Vagina (tissue), 2 donors: ENCODE results near the gene LGALS9. TPM values are rescaled to one million over a fixed set of nuclear protein-coding genes. Genes with fewer than 3 reads are reported as not detected.
"Not testable (repeated sequence)": the region's sequence is repeated elsewhere in the genome, so short reads cannot be mapped to it uniquely, and the experiment has no call there.

ENCODE experiments used
- DNase-seq, 2 donors: peaks; one replicate each; pipeline ENCODE4 v3.0.0-alpha.2; 2017; ENCODE audit errors: extremely low spot score in 2 of 2
- H3K27ac ChIP-seq: fragments of 200-600 bp; sonication (generic); one replicate; pipeline ENCODE4 v1.5.1; 2019
- H3K27me3 ChIP-seq: fragments of 200-600 bp; sonication (generic); one replicate; pipeline ENCODE4 v1.5.1; 2019
- H3K36me3 ChIP-seq, 2 donors: fragments of 200-600 bp; sonication (generic); one replicate each; pipeline ENCODE4 v1.5.1; 2017 to 2019
- H3K4me1 ChIP-seq: fragments of 200-600 bp; sonication (generic); one replicate; pipeline ENCODE4 v1.5.1; 2019
- H3K4me3 ChIP-seq, 2 donors: fragments of 200-600 bp; sonication (generic); 1 replicate in 1 of 2; 2 replicates in 1 of 2; pipeline ENCODE4 v1.5.1; 2016 to 2019
- H3K9me3 ChIP-seq: fragments of 200-600 bp; sonication (generic); one replicate; pipeline ENCODE4 v1.5.1; 2019
- CTCF ChIP-seq, 3 experiments: fragments of 450-650 bp in 2 of 3; fragments of 200-600 bp in 1 of 3; sonication (generic) in 1 of 3; IDR thresholded peaks; one replicate each; pipeline ENCODE4 v1.5.1; 2017 to 2019; ENCODE audit warnings: antibody characterized with exemption in 3 of 3, mild to moderate bottlenecking in 2 of 3, moderate library complexity in 2 of 3
- POLR2A ChIP-seq, 2 donors: fragments of 450-650 bp; IDR thresholded peaks; one replicate each; pipeline ENCODE4 v1.6.1; 2017; ENCODE audit warnings: antibody characterized with exemption in 2 of 2, mild to moderate bottlenecking in 2 of 2, moderate library complexity in 2 of 2
- POLR2AphosphoS5 ChIP-seq, 2 donors: sonication (generic); formaldehyde crosslinking; IDR thresholded peaks; one replicate each; pipeline ENCODE4 v1.9.0; 2017; ENCODE audit warnings: antibody characterized with exemption in 2 of 2, mild to moderate bottlenecking in 2 of 2, low read depth in 1 of 2; ENCODE audit not compliant: insufficient read depth in 1 of 2
- intact Hi-C: fragments of 100-400 bp; cut with DNase I; formaldehyde crosslinking; loops from one replicate; pipeline ENCODE4 v1.15.1; 2023
- total RNA-seq: library from RNA; depleted of rRNA; stranded (reverse); fragments of >200 nt; gene quantifications from one replicate; pipeline ENCODE4 v1.2.3, GENCODE V29; 2016

LGALS9 gene
- total RNA-seq, 1 donor from 2014 or later = 34.9 TPM

DNA sequence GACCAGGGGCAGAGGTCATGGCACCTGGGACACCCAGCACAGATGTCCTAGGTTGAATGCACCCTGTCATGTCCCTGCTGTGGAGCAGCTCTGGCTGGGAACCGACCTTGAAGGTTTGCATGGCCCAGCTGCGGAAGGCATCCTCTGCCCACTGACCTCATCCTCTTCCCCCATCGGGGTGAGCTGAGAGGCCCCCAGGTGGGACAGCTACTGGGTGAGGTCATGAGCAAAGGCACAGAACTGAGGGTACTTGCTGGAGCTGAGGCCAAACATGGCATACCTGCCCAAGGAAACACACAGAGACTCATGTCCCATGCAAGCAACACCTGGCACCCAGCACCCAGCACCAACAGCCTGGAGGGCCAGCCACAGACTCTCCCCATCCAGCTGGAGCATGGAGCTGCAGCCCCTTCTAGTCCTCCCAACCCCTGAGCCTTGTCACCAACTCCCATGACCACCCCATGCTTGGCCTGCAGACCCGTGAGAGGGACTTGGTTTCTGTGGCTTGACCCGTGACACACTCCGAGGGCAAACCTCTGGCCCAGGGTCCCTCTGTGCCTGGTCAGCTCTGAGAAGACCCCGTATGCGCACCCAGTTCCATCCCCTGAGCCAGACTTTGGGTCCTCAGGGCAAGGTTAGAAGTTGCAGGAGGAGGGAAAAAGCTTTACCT is 33.1 kb downstream of the LGALS9 start:
- H3K4me3 ChIP-seq = no peak overlapping the region
- intact Hi-C loops = loop anchor here (10.0 kb wide), 1 partner anchor 81 kb away; no protein-coding TSS in a partner anchor
- no peaks in the 10 kb centered on the region for H3K36me3 ChIP-seq
- H3K4me1 ChIP-seq = no peaks in the 10 kb centered on the region
- no peaks in the 10 kb centered on the region for H3K27me3 ChIP-seq
- no peak for DNase-seq
- H3K27ac ChIP-seq = no peak overlapping the region
- no peaks in the 10 kb centered on the region for H3K9me3 ChIP-seq
- TF ChIP-seq CTCF (IDR thresholded peaks at IDR 0.05) (no peak), POLR2AphosphoS5 (IDR thresholded peaks at IDR 0.05; ENCODE audit: insufficient read depth in 1 of 2, low read depth in 1 of 2) (no peak), POLR2A (IDR thresholded peaks at IDR 0.05) (no peak)

DNA sequence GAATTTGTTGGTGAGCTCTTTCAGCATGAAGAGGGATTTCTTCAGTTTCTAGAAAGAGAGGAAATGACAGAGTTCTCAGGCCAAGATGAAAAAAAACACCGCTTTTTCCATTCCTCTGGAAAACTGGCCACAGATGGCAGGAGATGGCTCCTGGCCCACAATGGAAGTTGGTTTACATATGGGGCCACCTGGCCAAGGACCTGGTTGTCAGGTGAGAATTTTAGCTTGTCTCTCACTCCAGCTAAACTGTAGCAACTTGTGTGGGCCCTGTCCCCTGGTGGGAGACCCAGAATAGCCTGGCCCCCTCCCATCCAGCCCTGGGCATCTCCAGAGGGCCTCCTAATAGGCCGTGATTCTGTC is 33.6 kb downstream of the LGALS9 start:
- DNase-seq = no peak
- Histone ChIP-seq H3K4me1 (no peaks in the 10 kb centered on the region), H3K27ac (no peak overlapping the region), H3K27me3 (no peaks in the 10 kb centered on the region), H3K36me3 (no peaks in the 10 kb centered on the region), H3K4me3 (no peak overlapping the region), H3K9me3 (no peaks in the 10 kb centered on the region)
- intact Hi-C loops = loop anchor here (10.0 kb wide), 1 partner anchor 80 kb away; no protein-coding TSS in a partner anchor
- TF ChIP-seq CTCF (IDR thresholded peaks at IDR 0.05) = no peak
- TF ChIP-seq POLR2A (IDR thresholded peaks at IDR 0.05) = no peak
- TF ChIP-seq POLR2AphosphoS5 (IDR thresholded peaks at IDR 0.05; ENCODE audit: insufficient read depth in 1 of 2, low read depth in 1 of 2) = no peak

GRCh38 chr17:27665549-27665948 is 34.6 kb downstream of the LGALS9 start:
- intact Hi-C loops = loop anchor here (10.0 kb wide), 1 partner anchor 79 kb away; no protein-coding TSS in a partner anchor
- TF ChIP-seq POLR2A (IDR thresholded peaks at IDR 0.05) = no peak
- no peak for TF ChIP-seq POLR2AphosphoS5 (IDR thresholded peaks at IDR 0.05; ENCODE audit: insufficient read depth in 1 of 2, low read depth in 1 of 2)
- TF ChIP-seq CTCF (IDR thresholded peaks at IDR 0.05) = no peak
- DNase-seq = no peak

GRCh38 chr17:27666270-27666669 is 35.3 kb downstream of the LGALS9 start:
- H3K27ac ChIP-seq, H3K4me3 ChIP-seq, H3K4me1 ChIP-seq, H3K36me3 ChIP-seq, H3K27me3 ChIP-seq, DNase-seq, H3K9me3 ChIP-seq: not testable (repeated sequence)
- intact Hi-C loops = loop anchor here (10.0 kb wide), 1 partner anchor 79 kb away; no protein-coding TSS in a partner anchor

More at GRCh38 chr17:27665549-27665948, 34.6 kb downstream of the LGALS9 start:
- Histone ChIP-seq H3K4me1 (no peaks in the 10 kb centered on the region), H3K27ac (no peak overlapping the region), H3K36me3 (no peaks in the 10 kb centered on the region), H3K4me3 (no peak overlapping the region), H3K27me3 (no peaks in the 10 kb centered on the region), H3K9me3 (no peaks in the 10 kb centered on the region)

GRCh38 chr17:27666831-27667560 is 36.0 kb downstream of the LGALS9 start:
- intact Hi-C loops = loop anchor here (10.0 kb wide), 1 partner anchor 78 kb away; no protein-coding TSS in a partner anchor
- H3K4me1 ChIP-seq = no peaks in the 10 kb centered on the region
- no peak overlapping the region for H3K27ac ChIP-seq
- no peak for DNase-seq
- H3K27me3 ChIP-seq = no peaks in the 10 kb centered on the region
- no peaks in the 10 kb centered on the region for H3K9me3 ChIP-seq
- no peak overlapping the region for H3K4me3 ChIP-seq
- H3K36me3 ChIP-seq = no peaks in the 10 kb centered on the region
- TF ChIP-seq POLR2AphosphoS5 (IDR thresholded peaks at IDR 0.05; ENCODE audit: insufficient read depth in 1 of 2, low read depth in 1 of 2) = no peak
- no peak for TF ChIP-seq POLR2A (IDR thresholded peaks at IDR 0.05)
- no peak for TF ChIP-seq CTCF (IDR thresholded peaks at IDR 0.05)
